HG03175 (cell line): ENCODE results near the gene CELF6.

Experiments used
- ATAC-seq: cut with Tn5 transposase; IDR thresholded peaks from one replicate; pipeline ENCODE4 v1.9.1; 2021; ENCODE audit warnings: mild to moderate bottlenecking, moderate library complexity; ENCODE audit not compliant: unreplicated experiment

Gene CELF6

DNA sequence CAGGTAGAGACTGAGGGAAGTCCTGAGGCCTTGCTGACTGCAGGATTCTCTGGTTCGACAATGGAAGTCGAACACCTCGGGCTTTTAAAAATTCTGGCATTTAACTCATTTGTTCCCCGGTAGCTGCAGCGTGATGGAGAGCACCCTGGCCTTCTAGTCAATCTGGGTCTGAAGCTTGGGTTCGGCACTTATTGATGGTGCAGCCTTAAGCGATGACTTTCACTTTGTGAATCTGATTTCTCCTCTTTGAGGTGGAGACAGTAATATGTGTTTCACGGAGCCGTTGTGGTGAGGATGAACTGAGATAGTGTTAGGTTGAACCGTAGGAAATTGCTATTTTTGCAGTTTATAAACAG, 47.0 kb downstream of the CELF6 start:
- ATAC-seq: no peak

DNA sequence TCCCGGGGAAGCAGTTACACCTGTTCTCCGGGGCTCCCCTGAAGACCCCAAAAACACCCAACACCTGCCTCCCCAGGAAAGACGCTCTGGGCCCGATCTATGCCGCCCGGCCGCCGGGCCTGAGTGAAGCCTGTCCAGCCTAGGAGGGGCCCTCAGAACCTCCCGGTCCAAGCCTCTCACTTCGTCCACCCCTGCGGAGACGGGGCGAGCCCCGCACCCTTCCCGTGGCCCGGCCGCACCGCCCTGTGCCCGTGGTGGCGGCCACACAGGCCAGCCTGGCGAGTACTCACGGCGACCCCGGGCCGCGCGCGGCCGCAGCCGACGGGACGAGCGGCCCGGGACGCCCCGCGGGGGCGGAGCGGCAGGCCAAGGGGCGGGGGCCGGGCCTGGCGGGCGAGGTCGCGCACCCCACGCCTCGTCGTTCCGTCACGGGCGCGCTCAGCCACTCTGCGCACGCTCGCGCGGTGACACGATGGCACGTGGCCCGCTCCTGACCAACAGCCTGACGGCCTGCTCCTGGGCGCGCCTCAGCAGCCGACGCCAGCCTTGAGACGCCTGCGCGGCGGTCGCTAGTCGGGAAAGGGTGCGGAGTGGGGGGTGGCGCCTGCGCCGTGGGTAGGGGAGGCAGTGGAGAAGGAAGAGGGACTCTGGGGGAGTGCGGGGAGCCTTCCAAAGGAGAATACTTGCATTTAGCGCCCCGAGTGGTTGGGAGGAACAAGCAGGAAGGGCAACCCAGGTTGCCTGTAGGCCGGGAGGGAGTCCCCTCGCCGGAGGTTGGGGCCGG, 47.6 kb downstream of the CELF6 start, which contains the start of gene PARP6:
PARP6 (minus strand) TSS at position 342 of the 784 bp plus-strand sequence. CDS start 5,077 bp downstream, outside the sequence.
- peak; percentile 96 for ATAC-seq

DNA sequence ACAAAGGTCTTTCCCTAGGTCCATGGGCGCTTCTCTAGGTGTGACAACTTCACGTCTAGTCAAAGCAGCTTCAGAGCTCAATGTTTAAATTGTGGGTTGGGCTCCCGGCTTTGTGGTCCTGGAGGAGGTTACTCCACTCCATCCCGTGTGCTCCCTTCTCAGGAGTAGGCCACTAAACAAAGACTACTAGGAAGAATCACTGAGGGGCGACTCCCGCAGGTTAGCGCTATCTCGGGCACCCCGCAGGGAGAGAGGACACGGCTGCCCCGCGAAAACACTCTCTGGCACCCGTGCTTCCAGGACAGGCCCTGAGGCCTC, 48.1 kb downstream of the CELF6 start:
- ATAC-seq: peak; percentile 8

DNA sequence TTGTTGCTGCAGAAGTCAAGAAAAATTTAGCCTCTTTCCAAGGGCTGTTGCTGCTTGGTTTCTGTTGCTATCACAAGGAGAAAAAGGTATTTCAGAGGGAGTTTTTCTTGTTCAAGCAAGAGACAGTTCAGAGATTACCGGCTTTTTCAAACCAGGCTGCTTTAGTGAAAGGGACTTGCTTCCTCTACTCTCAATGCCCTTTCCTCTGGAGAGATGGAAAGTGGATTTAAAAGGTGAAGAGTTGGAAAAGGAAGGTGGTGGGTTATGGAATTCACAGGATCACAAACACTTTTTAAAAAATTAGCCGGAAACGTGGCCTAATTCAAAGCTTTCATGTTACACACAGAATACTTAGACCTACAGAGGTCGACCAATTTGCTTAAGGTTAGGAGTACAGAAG, 48.7 kb downstream of the CELF6 start:
- no peak for ATAC-seq

DNA sequence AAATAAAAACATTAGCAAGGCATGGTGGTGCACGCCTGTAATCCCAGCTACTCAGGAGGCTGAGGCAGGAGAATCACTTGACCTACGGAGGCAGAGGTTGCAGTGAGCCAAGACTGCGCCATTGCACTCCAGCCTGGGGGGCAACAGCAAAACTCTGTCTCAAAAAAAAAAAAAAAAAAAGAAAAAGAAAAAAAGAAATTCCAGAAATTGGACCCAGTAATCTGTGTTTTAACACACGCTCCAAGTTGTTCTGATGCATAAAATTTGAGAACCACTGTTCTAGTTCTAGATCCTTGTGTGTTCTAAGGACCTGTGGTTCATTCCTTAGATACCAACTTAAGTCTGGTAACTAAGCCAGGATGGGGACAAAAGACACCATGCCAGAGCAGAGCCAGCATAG, 50.2 kb downstream of the CELF6 start:
- ATAC-seq: no peak

DNA sequence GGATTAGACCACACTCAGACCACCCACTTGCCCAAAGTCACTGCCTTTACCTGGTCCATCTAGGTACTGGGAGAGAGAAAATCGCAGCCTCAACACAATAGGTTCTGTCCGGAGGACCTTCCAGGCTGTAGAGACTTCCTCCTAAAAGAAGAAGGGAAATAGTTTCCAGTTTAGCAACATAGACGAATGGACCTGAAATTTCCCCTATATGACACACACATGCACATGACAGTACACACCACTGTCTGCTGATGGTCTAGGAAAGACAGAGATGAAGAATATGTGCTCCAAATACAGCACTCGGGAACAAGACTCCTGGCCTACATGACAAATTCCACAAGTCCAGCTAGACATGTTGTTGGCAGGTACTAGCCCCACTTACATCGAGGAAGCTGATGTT, 54.9 kb downstream of the CELF6 start:
- no peak for ATAC-seq

DNA sequence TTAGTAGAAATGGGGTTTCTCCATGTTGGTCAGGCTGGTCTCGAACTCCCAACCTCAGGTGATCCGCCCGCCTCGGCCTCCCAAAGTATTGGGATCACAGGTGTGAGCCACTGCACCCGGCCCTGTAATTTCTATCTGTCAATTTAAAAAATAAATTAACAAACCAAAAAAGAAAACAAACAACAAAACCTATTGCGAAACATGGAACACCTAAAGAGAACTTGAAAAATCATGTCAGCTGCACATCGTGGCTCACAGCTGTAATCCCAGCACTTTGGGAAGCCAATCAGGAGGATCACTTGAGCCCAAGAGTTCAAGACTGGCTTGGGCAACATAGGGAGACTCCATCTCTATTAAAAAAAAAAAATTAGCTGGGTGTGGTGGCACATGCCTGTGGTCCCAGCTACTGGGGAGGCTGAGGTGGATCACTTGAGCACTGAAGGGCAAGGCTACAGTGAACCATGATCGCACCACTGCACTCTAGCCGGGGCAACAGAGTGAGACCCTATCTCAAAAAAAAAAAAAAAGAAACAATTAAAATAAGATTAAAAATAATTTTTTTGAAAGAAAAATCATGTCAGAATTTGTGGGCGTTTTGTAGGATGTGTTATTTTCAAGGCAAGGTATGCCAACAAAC, 67.2 kb downstream of the CELF6 start:
- no peak for ATAC-seq

DNA sequence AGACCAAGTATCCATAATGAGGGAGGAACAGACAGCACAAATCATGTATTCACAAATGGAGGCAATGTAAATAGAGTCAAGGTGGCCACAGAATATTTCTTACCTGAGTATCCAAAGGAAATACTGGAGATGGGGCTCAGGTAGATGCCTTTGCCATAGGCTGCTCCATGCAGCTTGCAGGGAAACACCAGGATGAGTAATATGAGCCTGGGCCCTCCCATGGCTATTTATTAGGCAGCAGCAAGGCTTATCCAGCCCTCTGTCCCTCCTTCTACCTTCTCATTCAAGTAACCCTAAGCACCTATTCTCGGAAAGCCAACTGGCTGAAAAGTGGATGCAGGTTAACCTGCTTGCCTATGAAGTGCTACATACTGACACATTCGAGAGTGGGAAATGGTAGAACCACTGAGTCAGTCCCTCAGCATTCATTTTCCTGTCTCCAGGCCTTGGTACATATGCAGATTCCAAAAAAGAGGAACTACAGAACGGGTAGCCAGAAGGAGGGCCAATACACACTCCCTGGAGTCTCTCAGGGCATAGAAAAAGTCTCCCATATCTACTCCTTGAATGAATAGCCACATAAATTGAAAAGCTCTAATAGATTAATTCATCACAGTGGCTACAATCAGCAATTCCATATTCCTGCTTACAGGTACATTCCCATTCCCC, 70.7 kb downstream of the CELF6 start:
- ATAC-seq: no peak

DNA sequence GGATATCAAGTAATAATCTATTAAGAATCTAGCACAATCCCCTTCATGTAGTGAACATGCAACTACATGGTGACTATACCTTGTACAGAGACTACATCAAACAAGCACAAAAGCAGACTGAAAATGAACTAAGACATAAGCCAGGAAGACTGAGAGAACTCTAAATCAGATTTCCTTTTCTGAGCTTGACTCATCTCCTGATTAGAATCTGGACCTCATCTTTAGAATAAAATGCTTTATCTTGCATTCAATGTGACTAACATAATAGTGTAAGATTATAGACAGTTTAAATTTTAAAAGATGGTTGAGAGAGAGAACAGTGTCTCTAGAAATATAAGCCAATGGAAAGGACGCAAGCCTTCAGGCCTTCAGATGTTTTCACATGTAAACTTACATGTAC, 71.4 kb downstream of the CELF6 start:
- ATAC-seq: no peak

DNA sequence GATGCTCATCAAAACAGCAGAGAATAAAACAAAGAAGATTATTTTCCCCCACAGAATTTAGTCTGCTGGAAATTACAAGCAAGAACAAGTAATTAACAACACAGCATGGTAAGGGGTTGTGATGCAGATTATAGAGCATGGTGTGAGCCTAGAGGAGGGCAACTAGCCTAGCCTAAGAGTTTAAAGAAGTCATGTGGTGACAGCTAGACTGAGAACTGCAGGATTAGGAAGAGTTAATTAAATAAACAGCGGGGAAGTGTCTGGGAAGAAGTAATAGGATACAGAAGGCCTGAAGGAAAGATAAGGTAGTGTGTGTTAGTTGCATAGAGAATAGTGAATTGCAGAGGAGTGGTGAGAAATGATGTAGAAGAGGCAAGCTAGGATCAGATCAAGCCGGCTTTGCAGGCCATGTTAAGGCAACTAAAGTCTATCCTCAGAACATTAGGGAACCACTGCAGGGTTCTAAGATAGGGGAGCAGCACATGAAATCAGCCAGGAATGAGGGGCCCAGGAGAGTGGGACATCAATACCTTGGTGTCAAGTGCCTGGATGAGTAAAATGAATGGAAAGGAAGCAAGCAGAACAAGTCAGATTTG, 77.1 kb downstream of the CELF6 start:
- ATAC-seq: no peak

DNA sequence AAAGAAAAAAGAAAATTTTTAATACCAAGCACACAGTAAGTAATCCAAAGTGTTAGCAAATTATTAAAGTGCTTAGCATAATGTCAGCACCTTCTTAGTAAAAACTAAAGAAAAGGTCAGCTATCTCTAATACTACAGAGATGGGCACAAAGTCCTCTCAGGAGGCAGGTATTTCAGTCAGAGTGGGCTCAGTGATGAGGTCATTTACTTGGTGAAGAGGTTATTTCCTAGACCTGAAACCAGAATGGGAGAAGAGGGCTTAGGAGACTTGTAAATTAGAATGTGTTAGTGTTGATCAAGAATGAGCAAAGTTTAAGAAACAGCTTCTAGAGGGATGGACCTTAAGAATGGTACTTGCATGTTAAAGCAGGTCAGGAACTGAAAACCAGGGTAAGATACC, 80.3 kb downstream of the CELF6 start:
- ATAC-seq: no peak

DNA sequence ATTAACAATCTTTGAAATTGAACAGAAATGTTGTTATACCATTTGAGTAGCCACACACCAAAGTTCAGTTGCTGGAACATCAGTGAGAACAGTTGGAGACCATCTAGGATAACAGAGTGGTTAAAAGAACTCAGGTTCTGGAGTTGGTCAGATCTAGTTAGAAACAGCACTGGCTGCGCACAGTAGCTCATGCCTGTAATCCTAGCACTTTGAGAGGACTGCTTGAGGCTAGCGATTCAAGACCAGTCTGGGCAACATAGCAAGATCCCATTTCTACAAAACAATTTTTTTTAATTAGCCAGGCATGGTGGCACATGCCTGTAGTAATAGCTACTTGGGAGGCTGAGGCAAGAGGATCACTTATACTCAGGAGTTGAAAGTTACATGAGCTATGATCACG, 81.4 kb downstream of the CELF6 start:
- ATAC-seq: no peak

DNA sequence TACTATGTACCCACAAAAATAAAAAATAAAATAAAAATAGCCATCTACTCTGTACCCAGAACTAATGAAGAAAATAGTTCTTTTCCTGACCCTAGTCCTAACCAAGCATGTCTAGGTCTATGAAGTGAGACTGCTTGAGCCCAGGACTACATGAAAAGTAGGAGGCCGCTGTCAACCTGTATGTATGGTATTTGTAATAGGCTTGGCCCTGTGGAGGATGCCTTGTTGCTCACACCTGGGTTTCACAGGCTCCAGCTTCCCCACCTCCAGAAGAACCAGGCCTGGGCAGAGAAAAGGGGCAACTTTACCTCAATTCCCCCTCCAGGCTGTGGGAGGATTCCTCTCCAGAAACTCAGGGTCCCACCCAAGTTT, 82.1 kb downstream of the CELF6 start:
- ATAC-seq: no peak

DNA sequence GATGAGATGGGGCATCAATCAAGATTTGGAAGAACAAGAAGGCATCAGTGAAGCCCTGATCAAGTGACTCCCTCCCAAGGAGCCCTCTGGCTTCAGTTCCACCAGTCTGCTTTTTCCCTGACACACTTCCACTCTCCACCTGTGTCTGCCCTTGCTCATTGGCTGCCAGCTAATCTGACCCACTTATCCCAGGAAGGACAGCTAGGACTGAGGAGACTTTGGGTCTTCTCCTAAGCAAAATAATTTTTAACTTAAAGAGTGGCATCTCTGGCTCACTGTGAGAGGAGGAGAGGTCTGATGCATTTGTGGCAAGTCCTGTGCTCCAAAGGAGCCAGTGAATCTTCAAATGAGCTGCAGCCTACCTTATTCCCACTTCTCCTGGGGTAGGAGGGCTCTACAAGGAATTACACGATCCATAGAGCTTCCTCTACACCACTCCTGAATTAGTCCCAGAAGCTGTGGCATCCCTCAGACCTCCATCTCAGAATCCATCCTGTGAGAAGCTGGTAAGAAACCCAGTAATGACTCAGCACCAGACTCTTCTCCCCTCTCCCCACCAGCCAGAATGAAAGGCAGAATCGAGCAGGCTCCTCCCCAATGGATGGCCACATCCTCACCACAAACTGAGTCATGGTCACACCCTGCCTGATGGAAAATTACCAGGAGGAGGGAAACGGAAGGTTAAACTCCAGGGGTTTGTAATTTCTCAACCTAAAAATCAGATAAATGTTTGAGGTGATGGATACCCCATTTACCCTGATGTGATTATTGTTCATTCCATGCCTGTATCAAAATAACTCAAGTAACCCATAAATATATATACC, 82.7 kb downstream of the CELF6 start:
- no peak for ATAC-seq

DNA sequence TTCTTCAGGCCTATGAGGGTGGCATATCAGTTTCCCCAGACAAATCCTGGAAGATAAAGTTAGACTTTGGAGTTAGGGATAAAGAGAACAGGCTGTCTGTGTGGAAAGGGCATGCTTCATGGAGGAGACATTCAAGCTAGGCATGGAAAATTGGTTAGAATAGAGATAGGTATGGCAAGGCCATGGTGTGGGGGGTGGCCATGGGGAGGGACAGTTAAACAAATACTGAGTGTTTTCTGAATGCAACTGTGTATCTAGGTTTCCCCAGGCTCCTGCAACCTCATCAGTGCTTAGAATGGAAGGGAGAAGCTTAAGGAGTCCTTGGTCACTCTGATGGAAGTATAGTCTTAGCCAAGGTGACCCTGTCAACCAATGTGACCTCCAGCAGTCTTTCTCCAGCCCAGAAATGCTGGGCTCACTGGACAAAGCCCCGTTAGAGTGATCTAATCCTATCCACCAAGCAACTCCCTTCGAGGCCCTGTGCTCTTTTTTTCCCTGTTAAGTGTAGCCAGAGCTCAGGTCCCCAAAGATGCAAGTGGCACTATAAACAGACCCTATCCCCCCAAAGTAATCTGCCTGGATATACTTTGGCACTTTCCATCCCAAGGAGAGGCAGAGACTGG, 83.5 kb downstream of the CELF6 start:
- no peak for ATAC-seq

DNA sequence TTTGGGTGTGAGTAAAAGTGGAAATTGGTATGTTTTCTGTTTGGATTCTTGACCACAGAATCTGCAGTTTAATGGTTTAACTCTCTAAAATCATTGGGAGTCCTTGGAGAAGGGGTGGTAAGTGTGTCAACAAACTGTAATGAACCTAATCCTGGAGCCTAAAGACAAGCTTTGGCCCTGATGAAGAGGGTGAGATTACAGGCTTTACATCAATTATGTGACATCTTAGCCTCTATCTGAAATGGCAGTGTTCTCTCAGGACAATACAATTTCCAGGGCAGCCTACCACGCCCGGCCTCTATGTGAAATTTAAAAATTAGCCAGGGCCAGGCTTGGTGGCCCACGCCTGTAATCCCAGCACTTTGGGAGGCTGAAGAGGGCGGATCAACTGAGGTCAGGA, 84.7 kb downstream of the CELF6 start:
- ATAC-seq: no peak
